Liver (tissue), 9 donors: Measurements from ENCODE around the gene CREB5. TPM values are rescaled to one million over a fixed set of nuclear protein-coding genes. Genes with fewer than 3 reads are reported as not detected.

Experiments
- DNase-seq: peaks from one replicate; pipeline ENCODE4 v3.0.0-alpha.2; 2017; ENCODE audit warnings: low spot score
- H3K27ac ChIP-seq, 2 donors: one replicate each; pipeline ENCODE4 v1.7.0; 2013; ENCODE audit warnings: inconsistent platforms in 2 of 2, low read length in 2 of 2, control low read depth in 1 of 2, low read depth in 1 of 2, mild to moderate bottlenecking in 1 of 2
- H3K27me3 ChIP-seq, 4 donors: one replicate each; pipeline versions ENCODE4 v1.6.1 to v1.7.0; 2013; ENCODE audit warnings: low read length in 3 of 4, inconsistent platforms in 1 of 4, mild to moderate bottlenecking in 1 of 4, moderate library complexity in 1 of 4; ENCODE audit not compliant: control insufficient read depth in 4 of 4, insufficient read depth in 4 of 4
- H3K36me3 ChIP-seq, 4 donors: one replicate each; pipeline versions ENCODE4 v1.6.1 to v1.7.0; 2013; ENCODE audit warnings: low read length in 3 of 4, mild to moderate bottlenecking in 3 of 4, low read depth in 1 of 4, moderate library complexity in 1 of 4; ENCODE audit not compliant: control insufficient read depth in 4 of 4, insufficient read depth in 3 of 4
- H3K4me1 ChIP-seq, 4 donors: one replicate each; pipeline versions ENCODE4 v1.6.1 to v1.7.0; 2013; ENCODE audit warnings: low read length in 3 of 4, mild to moderate bottlenecking in 3 of 4, moderate library complexity in 1 of 4; ENCODE audit not compliant: control insufficient read depth in 4 of 4, insufficient read depth in 4 of 4
- H3K4me3 ChIP-seq, 3 donors: one replicate each; pipeline versions ENCODE4 v1.6.1 to v1.7.0; 2013; ENCODE audit warnings: low read length in 3 of 3, control low read depth in 1 of 3, low read depth in 1 of 3, mild to moderate bottlenecking in 1 of 3
- H3K9ac ChIP-seq, 2 donors: one replicate each; pipeline ENCODE4 v1.7.0; 2013; ENCODE audit warnings: low read length in 2 of 2, mild to moderate bottlenecking in 2 of 2, moderate library complexity in 2 of 2, control low read depth in 1 of 2, low read depth in 1 of 2
- H3K9me3 ChIP-seq, 4 donors: one replicate each; pipeline versions ENCODE4 v1.6.1 to v1.7.0; 2013; ENCODE audit warnings: low read length in 3 of 4; ENCODE audit not compliant: control insufficient read depth in 4 of 4
- ATF3 ChIP-seq: IDR thresholded peaks from 2 replicates; pipeline ENCODE4 v1.6.1; 2016; ENCODE audit warnings: antibody characterized with exemption
- CTCF ChIP-seq: fragments of 150-350 bp; IDR thresholded peaks from 2 replicates; pipeline ENCODE4 v1.5.1; 2017; ENCODE audit warnings: improper control_type of control experiment, low read depth, low read length; ENCODE audit not compliant: missing input control
- EGR1 ChIP-seq, 2 donors: IDR thresholded peaks; 2 replicates each; pipeline ENCODE4 v1.6.1; 2016 to 2018; ENCODE audit warnings: antibody characterized with exemption in 2 of 2, low read depth in 2 of 2
- FOXA1 ChIP-seq: IDR thresholded peaks from 2 replicates; pipeline ENCODE4 v1.6.1; 2016; ENCODE audit warnings: antibody characterized with exemption
- FOXA2 ChIP-seq: IDR thresholded peaks from 2 replicates; pipeline ENCODE4 v1.6.1; 2016; ENCODE audit warnings: antibody characterized with exemption
- GABPA ChIP-seq, 2 donors: IDR thresholded peaks in 1 of 2; conservative IDR thresholded peaks in 1 of 2; 2 replicates each; pipeline ENCODE4 v1.6.1; 2016; ENCODE audit warnings: antibody characterized with exemption in 2 of 2, mild to moderate bottlenecking in 1 of 2, moderate library complexity in 1 of 2
- HNF4A ChIP-seq, 2 donors: conservative IDR thresholded peaks; 2 replicates each; pipeline ENCODE4 v1.6.1; 2016; ENCODE audit warnings: antibody characterized with exemption in 2 of 2, mild to moderate bottlenecking in 2 of 2
- HNF4G ChIP-seq: IDR thresholded peaks from 2 replicates; pipeline ENCODE4 v1.6.1; 2016; ENCODE audit warnings: antibody characterized with exemption
- JUND ChIP-seq, 2 donors: IDR thresholded peaks; 2 replicates each; pipeline ENCODE4 v1.6.1; 2016; ENCODE audit warnings: antibody characterized with exemption in 2 of 2
- MAX ChIP-seq: IDR thresholded peaks from 2 replicates; pipeline ENCODE4 v1.6.1; 2016; ENCODE audit warnings: antibody characterized with exemption
- NR2F2 ChIP-seq: IDR thresholded peaks from 2 replicates; pipeline ENCODE4 v1.6.1; 2016; ENCODE audit warnings: antibody characterized with exemption
- RAD21 ChIP-seq, 2 donors: IDR thresholded peaks; 2 replicates each; pipeline ENCODE4 v1.6.1; 2016; ENCODE audit warnings: antibody characterized with exemption in 2 of 2, mild to moderate bottlenecking in 2 of 2
- REST ChIP-seq: IDR thresholded peaks from 2 replicates; pipeline ENCODE4 v1.6.1; 2016; ENCODE audit warnings: antibody characterized with exemption, mild to moderate bottlenecking
- RXRA ChIP-seq, 2 donors: IDR thresholded peaks; 2 replicates each; pipeline ENCODE4 v1.6.1; 2017 to 2018; ENCODE audit warnings: antibody characterized with exemption in 2 of 2, mild to moderate bottlenecking in 1 of 2
- SP1 ChIP-seq: IDR thresholded peaks from 2 replicates; pipeline ENCODE4 v1.6.1; 2018; ENCODE audit warnings: antibody characterized with exemption, mild to moderate bottlenecking
- TAF1 ChIP-seq: conservative IDR thresholded peaks from 2 replicates; pipeline ENCODE4 v1.6.1; 2016; ENCODE audit warnings: antibody characterized with exemption, mild to moderate bottlenecking
- YY1 ChIP-seq: IDR thresholded peaks from 2 replicates; pipeline ENCODE4 v1.6.1; 2016; ENCODE audit warnings: antibody characterized with exemption, mild to moderate bottlenecking
- ZBTB33 ChIP-seq: IDR thresholded peaks from 2 replicates; pipeline ENCODE4 v1.6.1; 2016; ENCODE audit warnings: antibody characterized with exemption
- WGBS: extraction: QIAGEN DNeasy Blood & Tissue Kit; methylation state at CpG from one replicate; pipeline ENCODE4 v1.1.7; 2013; 5-methylcytosine and 5-hydroxymethylcytosine counted together
- polyA plus RNA-seq, 2 donors: library from polyadenylated mRNA; stranded (reverse) in 1 of 2; unstranded in 1 of 2; fragments of 200-250 nt in 1 of 2; fragments of >200 nt in 1 of 2; fragmentation: Nextera tagmentation in 1 of 2; extraction: Ambion mirVana in 1 of 2; gene quantifications; one replicate each; pipeline versions ENCODE4 v1.2.1 to v1.2.3, GENCODE V29; 2013 to 2015
- total RNA-seq, 2 donors: library from RNA; depleted of rRNA; stranded (reverse); fragments of >200 nt; gene quantifications; one replicate each; pipeline ENCODE4 v1.2.3, GENCODE V29; 2014
- donor health status: healthy.
- donor health status: healthy.
- donor health status: healthy.
- donor health status: healthy.
- donor health status: healthy.

CREB5 gene
- total and polyA plus RNA-seq, 4 donors: 0.25 to 0.92 (median 0.67) TPM

- peaks cover 0 to 4% (median 0%) of the 10 kb centered on the region in 4 donors for H3K9me3 ChIP-seq
- TF ChIP-seq GABPA (IDR thresholded peaks at IDR 0.05 in 1 of 2, conservative IDR thresholded peaks at IDR 0.05 in 1 of 2) (no peak), CTCF (no peak), NR2F2 (no peak), TAF1 (no peak), FOXA1 (no peak), SP1 (no peak), REST (no peak), EGR1 (IDR thresholded peaks at IDR 0.05; ENCODE audit: low read depth in 2 of 2) (no peak), JUND (IDR thresholded peaks at IDR 0.05) (no peak), RAD21 (IDR thresholded peaks at IDR 0.05) (no peak)
- no peaks in the 10 kb centered on the region for H3K4me1 ChIP-seq
- H3K36me3 ChIP-seq: no peaks in the 10 kb centered on the region
- 78% methylated on average over 6 of the region's 6 CpGs for WGBS
- H3K27ac ChIP-seq: no peak overlapping the region
- H3K9ac ChIP-seq: no peak overlapping the region
- H3K27me3 ChIP-seq: no peaks in the 10 kb centered on the region
- DNase-seq: no peak
- no peak overlapping the region for H3K4me3 ChIP-seq
Measured at GRCh38 chr7:28698840-28699239, 286.5 kb downstream of the CREB5 start.

GRCh38 chr7:28700096-28700495, 287.8 kb downstream of the CREB5 start:
- Histone ChIP-seq H3K4me1 (no peaks in the 10 kb centered on the region), H3K9ac (no peak overlapping the region), H3K36me3 (no peaks in the 10 kb centered on the region), H3K27me3 (no peaks in the 10 kb centered on the region), H3K27ac (no peak overlapping the region), H3K4me3 (no peak overlapping the region), H3K9me3 (peaks cover 0 to 4% (median 0%) of the 10 kb centered on the region in 4 donors)
- TF ChIP-seq REST (no peak), FOXA1 (no peak), FOXA2 (no peak), CTCF (no peak), EGR1 (IDR thresholded peaks at IDR 0.05; ENCODE audit: low read depth in 2 of 2) (no peak), ATF3 (no peak), GABPA (IDR thresholded peaks at IDR 0.05 in 1 of 2, conservative IDR thresholded peaks at IDR 0.05 in 1 of 2) (no peak), TAF1 (no peak), JUND (IDR thresholded peaks at IDR 0.05) (no peak), SP1 (no peak), ZBTB33 (no peak), HNF4G (no peak), YY1 (no peak), RAD21 (IDR thresholded peaks at IDR 0.05) (no peak), NR2F2 (no peak), HNF4A (conservative IDR thresholded peaks at IDR 0.05) (no peak), RXRA (IDR thresholded peaks at IDR 0.05) (no peak), MAX (no peak)
- WGBS: 84% methylated on average over 7 of the region's 7 CpGs
- no peak for DNase-seq
